Measurements from ENCODE around the gene GLCCI1.

GLCCI1 gene

DNA sequence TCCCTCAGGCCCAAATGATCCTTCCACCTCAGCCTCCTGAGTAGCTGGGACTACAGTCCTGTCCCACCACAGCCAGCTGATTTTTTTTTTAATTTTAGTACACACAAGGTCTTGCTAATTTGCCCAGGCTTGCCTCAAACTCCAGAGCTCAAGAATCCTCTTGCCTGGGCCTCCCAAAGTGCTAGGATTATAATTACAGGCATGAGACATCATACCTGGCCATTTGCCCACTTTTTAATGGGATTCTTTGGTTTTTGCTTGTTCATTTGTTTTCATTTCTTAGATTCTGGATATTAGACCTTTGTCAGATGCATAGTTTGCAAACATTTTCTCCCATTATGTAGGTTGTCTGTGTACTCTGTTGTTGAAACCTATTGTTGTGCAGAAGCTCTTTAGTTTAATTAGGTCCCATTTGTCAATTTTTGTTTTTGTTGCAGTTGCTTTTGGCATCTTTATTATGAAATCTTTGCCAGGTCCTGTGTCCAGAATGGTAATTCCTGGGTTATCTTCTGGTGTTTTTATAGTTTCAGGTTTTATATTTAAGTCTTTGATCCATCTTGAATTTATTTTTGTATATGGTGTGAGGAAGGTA, 95.2 kb downstream of the GLCCI1 start:
- TF ChIP-seq, protein P1, sequence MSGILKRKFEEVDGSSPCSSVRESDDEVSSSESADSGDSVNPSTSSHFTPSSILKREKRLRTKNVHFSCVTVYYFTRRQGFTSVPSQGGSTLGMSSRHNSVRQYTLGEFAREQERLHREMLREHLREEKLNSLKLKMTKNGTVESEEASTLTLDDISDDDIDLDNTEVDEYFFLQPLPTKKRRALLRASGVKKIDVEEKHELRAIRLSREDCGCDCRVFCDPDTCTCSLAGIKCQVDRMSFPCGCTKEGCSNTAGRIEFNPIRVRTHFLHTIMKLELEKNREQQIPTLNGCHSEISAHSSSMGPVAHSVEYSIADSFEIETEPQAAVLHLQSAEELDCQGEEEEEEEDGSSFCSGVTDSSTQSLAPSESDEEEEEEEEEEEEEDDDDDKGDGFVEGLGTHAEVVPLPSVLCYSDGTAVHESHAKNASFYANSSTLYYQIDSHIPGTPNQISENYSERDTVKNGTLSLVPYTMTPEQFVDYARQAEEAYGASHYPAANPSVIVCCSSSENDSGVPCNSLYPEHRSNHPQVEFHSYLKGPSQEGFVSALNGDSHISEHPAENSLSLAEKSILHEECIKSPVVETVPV (CRISPR knock-in tag; IDR thresholded peaks at IDR 0.05), result no peak
- TF ChIP-seq ISL1 (CRISPR knock-in tag; IDR thresholded peaks at IDR 0.05) (no peak), TCF4 (CRISPR knock-in tag; IDR thresholded peaks at IDR 0.05; ENCODE audit: borderline replicate concordance) (no peak), ZFP30 (CRISPR knock-in tag; IDR thresholded peaks at IDR 0.05) (no peak)
- ATAC-seq, result no peak

DNA sequence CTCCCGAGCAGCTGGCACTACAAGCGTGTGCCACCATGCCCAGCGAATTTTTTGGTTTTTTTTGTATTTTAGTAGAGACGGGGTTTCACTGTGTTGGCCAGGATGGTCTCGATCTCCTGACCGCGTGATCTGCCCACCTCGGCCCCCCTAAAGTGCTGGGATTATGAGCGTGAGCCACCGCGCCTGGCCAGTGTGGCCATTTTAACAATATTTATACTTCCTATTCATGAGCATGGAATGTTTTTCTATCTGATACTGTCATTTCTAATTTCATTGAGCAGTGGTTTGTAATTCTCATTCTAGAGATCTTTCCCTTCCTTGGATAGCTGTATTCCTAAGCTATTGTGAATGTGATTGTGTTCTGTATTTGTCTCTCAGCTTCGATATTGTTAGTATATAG, 96.2 kb downstream of the GLCCI1 start:
- TF ChIP-seq BACH2 (CRISPR knock-in tag; IDR thresholded peaks at IDR 0.05; ENCODE audit: borderline replicate concordance) (no peak), ARNTL (CRISPR knock-in tag; IDR thresholded peaks at IDR 0.05; ENCODE audit: borderline replicate concordance, low read depth) (no peak), ZC3H10 (CRISPR knock-in tag; IDR thresholded peaks at IDR 0.05) (no peak), ZNF8 (CRISPR knock-in tag; IDR thresholded peaks at IDR 0.05) (no peak), TOX (CRISPR knock-in tag; IDR thresholded peaks at IDR 0.05; ENCODE audit: borderline replicate concordance) (no peak), GLIS3 (CRISPR knock-in tag; IDR thresholded peaks at IDR 0.05) (no peak), ZFP30 (CRISPR knock-in tag; IDR thresholded peaks at IDR 0.05) (no peak), OSR1 (CRISPR knock-in tag; IDR thresholded peaks at IDR 0.05) (no peak), ZFP3 (CRISPR knock-in tag; IDR thresholded peaks at IDR 0.05) (no peak), TCF4 (CRISPR knock-in tag; IDR thresholded peaks at IDR 0.05; ENCODE audit: borderline replicate concordance) (no peak), ZNF70 (CRISPR knock-in tag; IDR thresholded peaks at IDR 0.05) (no peak), CSDC2 (CRISPR knock-in tag; IDR thresholded peaks at IDR 0.05) (no peak), RARB (CRISPR knock-in tag; IDR thresholded peaks at IDR 0.05) (no peak), ISL1 (CRISPR knock-in tag; IDR thresholded peaks at IDR 0.05) (no peak; the same call in 1 of the 2 replicates), ESRRG (CRISPR knock-in tag; IDR thresholded peaks at IDR 0.05) (no peak)
- TF ChIP-seq, protein P2, sequence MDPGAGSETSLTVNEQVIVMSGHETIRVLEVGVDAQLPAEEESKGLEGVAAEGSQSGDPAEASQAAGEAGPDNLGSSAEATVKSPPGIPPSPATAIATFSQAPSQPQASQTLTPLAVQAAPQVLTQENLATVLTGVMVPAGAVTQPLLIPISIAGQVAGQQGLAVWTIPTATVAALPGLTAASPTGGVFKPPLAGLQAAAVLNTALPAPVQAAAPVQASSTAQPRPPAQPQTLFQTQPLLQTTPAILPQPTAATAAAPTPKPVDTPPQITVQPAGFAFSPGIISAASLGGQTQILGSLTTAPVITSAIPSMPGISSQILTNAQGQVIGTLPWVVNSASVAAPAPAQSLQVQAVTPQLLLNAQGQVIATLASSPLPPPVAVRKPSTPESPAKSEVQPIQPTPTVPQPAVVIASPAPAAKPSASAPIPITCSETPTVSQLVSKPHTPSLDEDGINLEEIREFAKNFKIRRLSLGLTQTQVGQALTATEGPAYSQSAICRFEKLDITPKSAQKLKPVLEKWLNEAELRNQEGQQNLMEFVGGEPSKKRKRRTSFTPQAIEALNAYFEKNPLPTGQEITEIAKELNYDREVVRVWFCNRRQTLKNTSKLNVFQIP (CRISPR knock-in tag; IDR thresholded peaks at IDR 0.05; ENCODE audit: borderline replicate concordance, low read depth), result no peak
- TF ChIP-seq, protein P1 (CRISPR knock-in tag; IDR thresholded peaks at IDR 0.05), result no peak
- peak; percentile 70 for ATAC-seq

- TF ChIP-seq ISL1 (CRISPR knock-in tag; IDR thresholded peaks at IDR 0.05) (0 out of 2 replicates have a peak, but pooled peaks have one; percentile 36), ARNTL (CRISPR knock-in tag; IDR thresholded peaks at IDR 0.05; ENCODE audit: borderline replicate concordance, low read depth) (no peak), CSDC2 (CRISPR knock-in tag; IDR thresholded peaks at IDR 0.05) (no peak), ZNF565 (CRISPR knock-in tag; conservative IDR thresholded peaks at IDR 0.05; ENCODE audit: low read depth) (no peak), PPARA (CRISPR knock-in tag; IDR thresholded peaks at IDR 0.05; ENCODE audit: borderline replicate concordance) (no peak), ZFP30 (CRISPR knock-in tag; IDR thresholded peaks at IDR 0.05) (no peak), ZNF70 (CRISPR knock-in tag; IDR thresholded peaks at IDR 0.05) (no peak), OSR1 (CRISPR knock-in tag; IDR thresholded peaks at IDR 0.05) (no peak), ZC3H10 (CRISPR knock-in tag; IDR thresholded peaks at IDR 0.05) (peak; percentile 61; the same call in 1 of the 2 replicates), RARB (CRISPR knock-in tag; IDR thresholded peaks at IDR 0.05) (no peak), SNAI2 (CRISPR knock-in tag; IDR thresholded peaks at IDR 0.05) (no peak), TCF4 (CRISPR knock-in tag; IDR thresholded peaks at IDR 0.05; ENCODE audit: borderline replicate concordance) (no peak), ZNF8 (CRISPR knock-in tag; IDR thresholded peaks at IDR 0.05) (no peak), ZFP3 (CRISPR knock-in tag; IDR thresholded peaks at IDR 0.05) (no peak)
- TF ChIP-seq, protein P3, sequence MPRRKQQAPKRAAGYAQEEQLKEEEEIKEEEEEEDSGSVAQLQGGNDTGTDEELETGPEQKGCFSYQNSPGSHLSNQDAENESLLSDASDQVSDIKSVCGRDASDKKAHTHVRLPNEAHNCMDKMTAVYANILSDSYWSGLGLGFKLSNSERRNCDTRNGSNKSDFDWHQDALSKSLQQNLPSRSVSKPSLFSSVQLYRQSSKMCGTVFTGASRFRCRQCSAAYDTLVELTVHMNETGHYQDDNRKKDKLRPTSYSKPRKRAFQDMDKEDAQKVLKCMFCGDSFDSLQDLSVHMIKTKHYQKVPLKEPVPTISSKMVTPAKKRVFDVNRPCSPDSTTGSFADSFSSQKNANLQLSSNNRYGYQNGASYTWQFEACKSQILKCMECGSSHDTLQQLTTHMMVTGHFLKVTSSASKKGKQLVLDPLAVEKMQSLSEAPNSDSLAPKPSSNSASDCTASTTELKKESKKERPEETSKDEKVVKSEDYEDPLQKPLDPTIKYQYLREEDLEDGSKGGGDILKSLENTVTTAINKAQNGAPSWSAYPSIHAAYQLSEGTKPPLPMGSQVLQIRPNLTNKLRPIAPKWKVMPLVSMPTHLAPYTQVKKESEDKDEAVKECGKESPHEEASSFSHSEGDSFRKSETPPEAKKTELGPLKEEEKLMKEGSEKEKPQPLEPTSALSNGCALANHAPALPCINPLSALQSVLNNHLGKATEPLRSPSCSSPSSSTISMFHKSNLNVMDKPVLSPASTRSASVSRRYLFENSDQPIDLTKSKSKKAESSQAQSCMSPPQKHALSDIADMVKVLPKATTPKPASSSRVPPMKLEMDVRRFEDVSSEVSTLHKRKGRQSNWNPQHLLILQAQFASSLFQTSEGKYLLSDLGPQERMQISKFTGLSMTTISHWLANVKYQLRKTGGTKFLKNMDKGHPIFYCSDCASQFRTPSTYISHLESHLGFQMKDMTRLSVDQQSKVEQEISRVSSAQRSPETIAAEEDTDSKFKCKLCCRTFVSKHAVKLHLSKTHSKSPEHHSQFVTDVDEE (CRISPR knock-in tag; IDR thresholded peaks at IDR 0.05), result no peak
- TF ChIP-seq, protein P2 (CRISPR knock-in tag; IDR thresholded peaks at IDR 0.05; ENCODE audit: borderline replicate concordance, low read depth), result no peak
- TF ChIP-seq, protein P1 (CRISPR knock-in tag; IDR thresholded peaks at IDR 0.05), result no peak
- peak; percentile 91 for ATAC-seq
Observed at GRCh38 chr7:8065356-8065813, 96.8 kb downstream of the GLCCI1 start.

Data from SK-N-SH treated with all-trans-retinoic acid at 6 μM for 48 hours (cell line).